HCT116 (cell line): ENCODE measurements around the gene OR4B1. TPM values are rescaled to one million over a fixed set of nuclear protein-coding genes. Genes with fewer than 3 reads are reported as not detected.

ENCODE experiments used
- ATAC-seq: fragments of 200-7000 bp; cut with Tn5 transposase; 2 replicates; pipeline ENCODE4 v1.9.1; 2020; ENCODE audit warnings: mild to moderate bottlenecking, moderate library complexity
- BruUV-seq: library from RNA; stranded (reverse); fragments of 400-500 nt; replicated peaks from 2 replicates; lab custom pipeline; 2021; lab: Mats Ljungman, UMichigan
- CTCF ChIA-PET: fragments of 300-600 bp; sonication (Branson Sonifier 250); formaldehyde crosslinking; loops from one replicate; lab custom pipeline; 2021; ENCODE audit warnings: antibody characterized with exemption; lab: Charles Lee
- POLR2A ChIA-PET: fragments of 300-600, 350-600 bp; sonication (Branson Sonifier 250); formaldehyde crosslinking; loops from one replicate; lab custom pipeline; 2021; ENCODE audit warnings: antibody characterized with exemption; lab: Charles Lee
- RAD21 ChIA-PET, 2 experiments: fragments of 300-600 bp; sonication (Branson Sonifier 250); formaldehyde crosslinking; loops; one replicate each; lab custom pipeline; 2023; ENCODE audit warnings: low total read pairs in 2 of 2; ENCODE audit not compliant: uncharacterized antibody in 2 of 2, unreplicated experiment in 2 of 2, low non-redundant PET in 1 of 2; lab: Charles Lee
- DNase-seq: peaks from one replicate; pipeline ENCODE4 v3.0.0-alpha.2; 2010; ENCODE audit warnings: low read depth, low spot score
- H2AFZ ChIP-seq: fragments of 200-600 bp; shearing (Covaris generic), sonication (generic); 2 replicates; pipeline ENCODE4 v1.6.1; 2017; ENCODE audit warnings: low read depth, mixed run types, mixed read lengths, antibody characterized with exemption, low read length; ENCODE audit not compliant: poor library complexity, severe bottlenecking
- H3K27ac ChIP-seq: 2 replicates; pipeline ENCODE4 v1.5.1; 2012; ENCODE audit warnings: low read depth, low read length
- H3K27me3 ChIP-seq: fragments of 200-600 bp; sonication (generic); 2 replicates; pipeline ENCODE4 v1.6.1; 2016; ENCODE audit warnings: mixed run types, low read length, mixed read lengths; ENCODE audit not compliant: insufficient read depth
- H3K36me3 ChIP-seq, 2 experiments: fragments of 200-500 bp in 1 of 2; fragments of 200-600 bp in 1 of 2; sonication (Bioruptor generic) in 1 of 2; sonication (generic) in 1 of 2; 2 replicates each; pipeline versions ENCODE4 v1.5.1 to v1.6.1; 2014 to 2016; ENCODE audit warnings: low read length in 2 of 2, inconsistent platforms in 1 of 2, mixed read lengths in 1 of 2, mixed run types in 1 of 2; ENCODE audit not compliant: insufficient read depth in 2 of 2, control insufficient read depth in 1 of 2
- H3K4me1 ChIP-seq, 2 experiments: fragments of 200-600 bp in 1 of 2; sonication (generic) in 1 of 2; 2 replicates each; pipeline versions ENCODE4 v1.5.1 to v1.6.1; 2012 to 2017; ENCODE audit warnings: low read length in 2 of 2, inconsistent platforms in 1 of 2, mild to moderate bottlenecking in 1 of 2, mixed read lengths in 1 of 2, mixed run types in 1 of 2, moderate library complexity in 1 of 2; ENCODE audit not compliant: insufficient read depth in 2 of 2, control insufficient read depth in 1 of 2
- H3K4me2 ChIP-seq: fragments of 200-600 bp; sonication (generic); 2 replicates; pipeline ENCODE4 v1.6.1; 2017; ENCODE audit warnings: mixed run types, low read length, mixed read lengths
- H3K4me3 ChIP-seq, 2 experiments: fragments of 200-600 bp in 1 of 2; sonication (generic) in 1 of 2; replicated peaks in 1 of 2; 2 replicates each; pipeline ENCODE4 v1.5.1; 2011 to 2016; ENCODE audit warnings: low read length in 2 of 2, control low read depth in 1 of 2, low read depth in 1 of 2, mild to moderate bottlenecking in 1 of 2, mixed read lengths in 1 of 2, mixed run types in 1 of 2
- H3K79me2 ChIP-seq: fragments of 200-600 bp; sonication (generic); 2 replicates; pipeline ENCODE4 v1.6.1; 2017; ENCODE audit warnings: mild to moderate bottlenecking, mixed run types, low read length, moderate library complexity, mixed read lengths; ENCODE audit not compliant: insufficient read depth
- H3K9ac ChIP-seq: fragments of 200-600 bp; sonication (generic); 2 replicates; pipeline ENCODE4 v1.6.1; 2016; ENCODE audit warnings: low read length, mixed read lengths
- H3K9me2 ChIP-seq: fragments of 200-600 bp; sonication (generic), shearing (Covaris generic); 2 replicates; pipeline ENCODE4 v1.6.1; 2017; ENCODE audit warnings: mixed run types, mild to moderate bottlenecking, moderate library complexity; ENCODE audit not compliant: insufficient read depth
- H3K9me3 ChIP-seq, 2 experiments: fragments of 200-500 bp in 1 of 2; fragments of 200-600 bp in 1 of 2; sonication (Bioruptor generic) in 1 of 2; sonication (generic) in 1 of 2; 2 replicates each; pipeline ENCODE4 v1.6.1; 2014 to 2017; ENCODE audit warnings: low read length in 2 of 2, mixed read lengths in 2 of 2, inconsistent platforms in 1 of 2, low read depth in 1 of 2, mild to moderate bottlenecking in 1 of 2, mixed run types in 1 of 2, moderate library complexity in 1 of 2; ENCODE audit not compliant: control insufficient read depth in 1 of 2, insufficient read depth in 1 of 2
- H4K20me1 ChIP-seq: fragments of 200-600 bp; sonication (generic), shearing (Covaris generic); 2 replicates; pipeline ENCODE4 v1.6.1; 2017; ENCODE audit warnings: mixed run types, mild to moderate bottlenecking, moderate library complexity; ENCODE audit not compliant: insufficient read depth
- CBX3 ChIP-seq: IDR thresholded peaks from 2 replicates; pipeline ENCODE4 v1.6.1; 2012; ENCODE audit warnings: low read depth
- ELF1 ChIP-seq: IDR thresholded peaks from 2 replicates; pipeline ENCODE4 v1.6.1; 2012; ENCODE audit warnings: low read depth, borderline replicate concordance
- RAD21 ChIP-seq: IDR thresholded peaks from 2 replicates; pipeline ENCODE4 v1.6.1; 2012; ENCODE audit warnings: low read depth, mild to moderate bottlenecking
- SIN3A ChIP-seq: IDR thresholded peaks from 2 replicates; pipeline ENCODE4 v1.6.1; 2012; ENCODE audit warnings: low read depth
- SP1 ChIP-seq: IDR thresholded peaks from 2 replicates; pipeline ENCODE4 v1.6.1; 2012; ENCODE audit warnings: low read depth
- TCF7L2 ChIP-seq: IDR thresholded peaks from 2 replicates; pipeline ENCODE4 v1.7.0; 2011; ENCODE audit warnings: borderline replicate concordance, inconsistent platforms; ENCODE audit not compliant: insufficient read depth, insufficient read length; ENCODE audit errors: extremely low read depth
- YY1 ChIP-seq: IDR thresholded peaks from 2 replicates; pipeline ENCODE4 v1.6.1; 2011; ENCODE audit warnings: low read length, low read depth, moderate library complexity, mild to moderate bottlenecking; ENCODE audit not compliant: insufficient replicate concordance; ENCODE audit errors: extremely low read depth
- ZFX ChIP-seq: fragments of 450-650 bp; IDR thresholded peaks from 2 replicates; pipeline ENCODE4 v1.6.1; 2017
- intact Hi-C: fragments of 100-400 bp; cut with micrococcal nuclease; formaldehyde crosslinking; loops from 2 replicates; pipeline ENCODE4 v1.10.0; 2022
- total RNA-seq: library from RNA; stranded (reverse); gene quantifications from one replicate; pipeline ENCODE4 v1.2.1, GENCODE V29; 2021; ENCODE audit not compliant: unreplicated experiment
- TF ChIP-seq, protein P1 (sequence below), 3 experiments: fragments of 200-600 bp in 1 of 3; sonication (generic) in 1 of 3; IDR thresholded peaks in 2 of 3; conservative IDR thresholded peaks in 1 of 3; 2 replicates each; pipeline ENCODE4 v1.5.1; 2012 to 2017; ENCODE audit warnings: low read depth in 2 of 3, low read length in 2 of 3, antibody characterized with exemption in 1 of 3, borderline replicate concordance in 1 of 3, control low read depth in 1 of 3, mild to moderate bottlenecking in 1 of 3, mixed read lengths in 1 of 3, mixed run types in 1 of 3, moderate library complexity in 1 of 3; ENCODE audit not compliant: insufficient read depth in 1 of 3
- TF ChIP-seq, protein P2 (sequence below): IDR thresholded peaks from 2 replicates; pipeline ENCODE4 v1.6.1; 2012; ENCODE audit warnings: low read depth

OR4B1 gene
- total RNA-seq, 1 experiment from 2014 or later, result not detected

DNA sequence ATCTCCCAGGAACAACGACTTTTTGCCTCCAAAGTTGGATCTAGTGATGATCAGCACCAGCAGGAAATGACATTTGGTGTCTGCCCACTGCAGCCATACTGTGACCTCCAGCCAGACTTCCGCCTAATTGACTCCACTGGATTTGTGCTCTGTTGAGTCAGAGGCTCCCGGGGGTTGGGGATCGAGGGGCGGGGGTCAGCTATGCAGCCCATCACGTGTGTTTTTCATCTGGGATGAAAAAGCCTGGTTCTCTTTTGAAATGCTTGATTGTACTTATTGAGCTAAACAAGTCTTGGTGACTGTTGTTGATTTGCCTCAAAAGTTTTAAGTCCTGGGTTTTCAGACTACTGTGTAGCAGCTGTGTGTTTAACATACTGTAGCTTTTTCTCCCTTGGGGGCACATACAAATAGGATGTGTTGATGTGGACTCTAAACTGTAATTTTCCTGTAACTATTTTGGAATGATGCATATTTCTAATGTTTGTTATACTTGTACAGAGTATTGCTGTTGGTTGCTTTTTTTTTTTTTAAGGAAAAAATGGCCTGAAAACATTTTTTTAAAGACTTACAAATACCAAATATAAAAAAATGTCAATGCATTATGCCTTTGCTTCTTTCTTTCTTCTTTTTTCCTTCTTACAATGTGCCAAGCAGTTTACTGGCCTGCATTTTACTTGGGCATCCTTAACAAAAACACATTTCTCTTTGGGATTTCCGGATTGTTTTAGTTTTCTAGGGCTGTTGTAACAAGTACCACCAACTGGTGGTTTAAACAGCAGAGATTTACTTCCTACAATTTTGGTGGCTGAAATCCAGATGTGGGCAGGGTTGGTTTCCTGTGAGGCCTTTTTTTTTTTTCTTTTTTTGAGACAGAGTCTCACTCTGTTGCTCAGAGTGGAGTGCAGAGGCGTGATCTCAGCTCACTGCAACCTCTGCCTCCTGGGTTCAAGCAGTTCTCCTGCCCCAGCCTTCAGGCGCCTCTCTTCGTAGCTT lies 46.1 kb upstream of the OR4B1 start:
- H3K9ac ChIP-seq, result no peak overlapping the region
- no peaks in the 10 kb centered on the region for H3K27me3 ChIP-seq
- no TSS peak for BruUV-seq
- no peaks in the 10 kb centered on the region for H3K9me2 ChIP-seq
- ATAC-seq (no peak), DNase-seq (no peak)
- TF ChIP-seq, protein P1, sequence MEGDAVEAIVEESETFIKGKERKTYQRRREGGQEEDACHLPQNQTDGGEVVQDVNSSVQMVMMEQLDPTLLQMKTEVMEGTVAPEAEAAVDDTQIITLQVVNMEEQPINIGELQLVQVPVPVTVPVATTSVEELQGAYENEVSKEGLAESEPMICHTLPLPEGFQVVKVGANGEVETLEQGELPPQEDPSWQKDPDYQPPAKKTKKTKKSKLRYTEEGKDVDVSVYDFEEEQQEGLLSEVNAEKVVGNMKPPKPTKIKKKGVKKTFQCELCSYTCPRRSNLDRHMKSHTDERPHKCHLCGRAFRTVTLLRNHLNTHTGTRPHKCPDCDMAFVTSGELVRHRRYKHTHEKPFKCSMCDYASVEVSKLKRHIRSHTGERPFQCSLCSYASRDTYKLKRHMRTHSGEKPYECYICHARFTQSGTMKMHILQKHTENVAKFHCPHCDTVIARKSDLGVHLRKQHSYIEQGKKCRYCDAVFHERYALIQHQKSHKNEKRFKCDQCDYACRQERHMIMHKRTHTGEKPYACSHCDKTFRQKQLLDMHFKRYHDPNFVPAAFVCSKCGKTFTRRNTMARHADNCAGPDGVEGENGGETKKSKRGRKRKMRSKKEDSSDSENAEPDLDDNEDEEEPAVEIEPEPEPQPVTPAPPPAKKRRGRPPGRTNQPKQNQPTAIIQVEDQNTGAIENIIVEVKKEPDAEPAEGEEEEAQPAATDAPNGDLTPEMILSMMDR (IDR thresholded peaks at IDR 0.05 in 2 of 3, conservative IDR thresholded peaks at IDR 0.05 in 1 of 3; ENCODE audit: borderline replicate concordance in 1 of 3, insufficient read depth in 1 of 3, low read depth in 2 of 3, low read length in 2 of 3), result no peak
- TF ChIP-seq SIN3A (no peak), ELF1 (no peak), SP1 (no peak), TCF7L2 (no peak), CBX3 (no peak), ZFX (no peak), YY1 (no peak), RAD21 (no peak)
- TF ChIP-seq, protein P2, sequence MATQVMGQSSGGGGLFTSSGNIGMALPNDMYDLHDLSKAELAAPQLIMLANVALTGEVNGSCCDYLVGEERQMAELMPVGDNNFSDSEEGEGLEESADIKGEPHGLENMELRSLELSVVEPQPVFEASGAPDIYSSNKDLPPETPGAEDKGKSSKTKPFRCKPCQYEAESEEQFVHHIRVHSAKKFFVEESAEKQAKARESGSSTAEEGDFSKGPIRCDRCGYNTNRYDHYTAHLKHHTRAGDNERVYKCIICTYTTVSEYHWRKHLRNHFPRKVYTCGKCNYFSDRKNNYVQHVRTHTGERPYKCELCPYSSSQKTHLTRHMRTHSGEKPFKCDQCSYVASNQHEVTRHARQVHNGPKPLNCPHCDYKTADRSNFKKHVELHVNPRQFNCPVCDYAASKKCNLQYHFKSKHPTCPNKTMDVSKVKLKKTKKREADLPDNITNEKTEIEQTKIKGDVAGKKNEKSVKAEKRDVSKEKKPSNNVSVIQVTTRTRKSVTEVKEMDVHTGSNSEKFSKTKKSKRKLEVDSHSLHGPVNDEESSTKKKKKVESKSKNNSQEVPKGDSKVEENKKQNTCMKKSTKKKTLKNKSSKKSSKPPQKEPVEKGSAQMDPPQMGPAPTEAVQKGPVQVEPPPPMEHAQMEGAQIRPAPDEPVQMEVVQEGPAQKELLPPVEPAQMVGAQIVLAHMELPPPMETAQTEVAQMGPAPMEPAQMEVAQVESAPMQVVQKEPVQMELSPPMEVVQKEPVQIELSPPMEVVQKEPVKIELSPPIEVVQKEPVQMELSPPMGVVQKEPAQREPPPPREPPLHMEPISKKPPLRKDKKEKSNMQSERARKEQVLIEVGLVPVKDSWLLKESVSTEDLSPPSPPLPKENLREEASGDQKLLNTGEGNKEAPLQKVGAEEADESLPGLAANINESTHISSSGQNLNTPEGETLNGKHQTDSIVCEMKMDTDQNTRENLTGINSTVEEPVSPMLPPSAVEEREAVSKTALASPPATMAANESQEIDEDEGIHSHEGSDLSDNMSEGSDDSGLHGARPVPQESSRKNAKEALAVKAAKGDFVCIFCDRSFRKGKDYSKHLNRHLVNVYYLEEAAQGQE, result no peak
- ChIA-PET CTCF (no interaction called here), POLR2A (no interaction called here), RAD21 (no interaction called here)
- H3K36me3 ChIP-seq, result no peaks in the 10 kb centered on the region
- H3K9me3 ChIP-seq, result no peaks in the 10 kb centered on the region
- H3K4me1 ChIP-seq, result no peaks in the 10 kb centered on the region
- H2AFZ ChIP-seq, result no peak overlapping the region
- no peaks in the 10 kb centered on the region for H4K20me1 ChIP-seq
- no peaks in the 10 kb centered on the region for H3K79me2 ChIP-seq
- no peak overlapping the region for H3K4me3 ChIP-seq
- no peak overlapping the region for H3K4me2 ChIP-seq
- H3K27ac ChIP-seq, result no peak overlapping the region
- intact Hi-C loops, result no loop called here
